Superior temporal gyrus (tissue), 1 donor: ENCODE results near the gene SRPX2.

Experiments used
- DNase-seq: peaks from one replicate; pipeline ENCODE4 v3.0.0-alpha.2; 2016; ENCODE audit errors: extremely low spot score

SRPX2 gene

DNA sequence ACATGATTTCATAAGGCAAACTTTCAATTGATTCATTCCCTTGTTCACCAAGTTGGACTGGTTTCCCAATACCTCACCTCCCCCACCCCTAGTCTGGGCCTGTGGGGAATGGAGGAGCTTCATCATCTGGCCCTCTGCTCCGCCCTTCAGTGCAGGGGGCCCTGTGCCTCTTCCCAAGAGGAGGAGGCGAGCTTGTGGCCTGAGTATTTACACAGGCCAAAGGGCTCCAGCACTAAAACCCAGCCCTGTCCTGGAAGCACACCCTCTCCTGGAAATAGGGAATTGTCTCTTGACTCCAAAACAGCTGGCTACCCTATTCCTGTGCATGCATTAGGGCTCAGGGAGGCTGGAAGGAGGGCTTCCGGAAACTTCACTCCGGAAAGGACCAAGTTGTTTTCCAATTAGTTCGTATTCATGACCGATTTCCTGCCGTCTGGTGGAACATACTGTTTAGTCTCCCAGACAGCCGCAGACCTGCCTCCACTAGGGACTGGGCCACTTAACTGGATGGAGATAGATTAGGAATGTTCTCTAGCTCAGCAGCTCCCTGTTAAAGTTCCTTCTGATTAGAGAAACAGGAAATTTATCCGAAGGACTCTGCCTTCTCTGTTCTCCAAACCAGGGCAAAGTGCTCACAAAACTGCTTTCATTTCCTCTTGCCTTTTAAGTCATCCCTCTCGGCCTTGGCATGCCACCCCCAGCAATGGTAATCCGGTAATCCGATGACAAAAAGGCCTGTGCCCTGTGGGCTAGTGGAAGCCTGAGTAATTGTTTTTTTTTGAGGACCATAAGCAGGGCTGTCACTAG, 5.8 kb downstream of the SRPX2 start:
- DNase-seq = no peak

DNA sequence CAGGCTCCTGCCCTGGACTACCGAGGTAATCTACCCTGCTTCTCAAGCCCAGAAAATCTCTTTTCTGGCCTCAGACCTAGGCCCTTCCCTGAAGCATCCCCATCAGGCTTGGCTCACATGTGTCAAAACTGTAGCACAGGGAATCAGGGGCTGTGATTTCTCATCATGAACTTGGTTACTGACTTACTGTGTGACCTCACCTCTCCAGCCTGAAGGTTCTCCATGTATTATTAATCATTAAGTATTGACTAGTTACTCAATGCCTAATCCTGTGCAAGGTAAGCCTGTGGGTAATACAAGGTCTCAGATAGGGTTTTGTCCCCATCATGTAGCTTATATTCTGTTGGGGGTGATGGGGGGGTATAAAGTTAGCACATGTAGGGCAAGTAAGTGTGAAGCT, 6.8 kb downstream of the SRPX2 start:
- DNase-seq = no peak

DNA sequence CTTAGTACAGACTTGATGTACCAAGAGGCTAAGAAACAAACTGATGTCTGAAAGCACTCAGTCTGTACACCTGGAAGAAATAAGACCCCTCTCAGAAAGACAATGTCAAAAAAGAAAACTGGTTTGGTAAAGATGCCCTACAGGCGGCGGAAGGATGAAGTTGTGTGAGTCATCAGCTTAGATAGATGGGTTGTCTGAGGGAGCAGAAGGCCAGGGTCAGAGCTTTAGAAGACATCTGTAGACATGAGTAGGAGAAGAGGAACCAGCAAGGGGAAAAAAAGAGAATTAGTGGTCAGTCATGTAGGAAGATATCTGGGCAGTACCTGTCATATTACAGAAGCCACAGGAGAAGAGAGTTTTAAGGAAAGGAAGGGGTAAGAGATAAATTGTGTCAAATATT, 8.3 kb downstream of the SRPX2 start:
- DNase-seq = no peak

GRCh38 chrX:100654261-100654660, 10.3 kb downstream of the SRPX2 start:
- DNase-seq = no peak

GRCh38 chrX:100658941-100659381, 15.0 kb downstream of the SRPX2 start:
- no peak for DNase-seq

DNA sequence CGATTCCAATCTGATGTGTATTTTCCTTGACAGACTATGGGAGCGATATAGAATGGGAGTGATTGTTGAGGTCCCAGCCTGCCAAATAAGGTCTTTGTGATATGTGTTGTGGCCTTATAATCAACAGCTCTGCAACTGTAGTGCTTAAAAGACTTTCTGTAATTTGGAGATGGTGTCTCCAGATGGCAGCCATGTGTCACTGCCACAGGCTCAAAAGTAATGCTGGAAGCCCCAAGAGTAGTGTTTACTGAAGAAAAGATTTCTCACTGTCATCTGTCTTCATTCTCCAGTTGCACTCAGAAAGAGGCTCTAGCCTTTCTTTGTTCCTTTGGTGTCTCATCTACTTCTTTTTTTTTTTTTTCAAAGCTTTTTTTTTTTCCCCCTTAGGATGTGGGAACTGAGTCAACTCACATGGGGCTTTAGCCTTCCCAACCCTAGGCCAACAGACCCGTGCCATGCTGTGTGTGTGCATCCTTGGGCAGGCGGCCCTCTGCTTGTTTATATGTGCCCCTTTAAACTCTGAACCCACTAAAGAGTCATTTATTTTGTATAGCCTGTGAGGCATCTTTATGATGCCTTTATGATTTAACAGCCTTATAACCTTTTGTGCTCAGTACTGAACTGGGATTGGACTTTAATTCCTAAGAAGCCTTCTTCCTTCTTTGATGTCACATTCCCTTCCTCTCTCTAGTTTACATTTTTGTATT, 15.6 kb downstream of the SRPX2 start:
- DNase-seq = no peak

GRCh38 chrX:100662170-100662569, 18.2 kb downstream of the SRPX2 start:
- no peak for DNase-seq

DNA sequence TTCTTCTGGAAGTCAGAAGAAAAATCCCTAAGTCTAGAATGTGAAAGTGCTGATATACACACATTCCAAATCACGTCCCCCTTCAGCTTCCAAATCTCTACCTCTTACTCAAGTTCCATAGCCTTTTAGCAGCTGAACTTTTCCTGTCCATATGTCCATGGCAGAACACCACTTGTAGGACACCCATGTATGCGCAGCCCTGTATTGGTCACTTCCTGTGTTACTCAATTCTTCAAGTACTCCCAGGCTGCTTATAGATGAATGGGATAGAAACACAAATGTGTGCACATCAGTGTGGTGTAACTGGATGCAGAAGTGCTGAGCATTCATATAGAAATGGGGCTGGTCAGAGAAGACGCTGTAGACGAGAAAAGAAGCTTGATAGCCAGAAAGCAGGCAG, 18.8 kb downstream of the SRPX2 start:
- DNase-seq = no peak

GRCh38 chrX:100663642-100664041, 19.6 kb downstream of the SRPX2 start:
- DNase-seq = no peak

DNA sequence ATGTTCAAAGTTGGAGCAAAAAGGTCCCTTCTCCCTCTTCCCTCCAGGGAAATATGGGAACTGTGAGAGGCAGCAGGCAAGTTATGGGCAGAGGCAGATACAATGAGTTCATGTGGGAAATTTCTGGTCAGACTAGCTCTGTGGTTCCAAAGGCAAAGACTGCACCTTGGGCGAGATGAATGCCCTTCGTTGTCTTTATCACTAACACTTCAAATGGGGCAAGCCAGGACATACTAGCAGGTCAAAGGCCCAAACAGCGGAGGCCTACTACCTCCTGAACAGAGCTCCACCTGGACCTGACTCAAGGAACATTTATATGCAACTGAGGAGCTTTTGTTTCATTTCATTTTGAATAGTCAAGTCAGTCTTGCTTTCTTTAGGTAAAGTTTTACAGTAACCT, 29.0 kb downstream of the SRPX2 start:
- no peak for DNase-seq

DNA sequence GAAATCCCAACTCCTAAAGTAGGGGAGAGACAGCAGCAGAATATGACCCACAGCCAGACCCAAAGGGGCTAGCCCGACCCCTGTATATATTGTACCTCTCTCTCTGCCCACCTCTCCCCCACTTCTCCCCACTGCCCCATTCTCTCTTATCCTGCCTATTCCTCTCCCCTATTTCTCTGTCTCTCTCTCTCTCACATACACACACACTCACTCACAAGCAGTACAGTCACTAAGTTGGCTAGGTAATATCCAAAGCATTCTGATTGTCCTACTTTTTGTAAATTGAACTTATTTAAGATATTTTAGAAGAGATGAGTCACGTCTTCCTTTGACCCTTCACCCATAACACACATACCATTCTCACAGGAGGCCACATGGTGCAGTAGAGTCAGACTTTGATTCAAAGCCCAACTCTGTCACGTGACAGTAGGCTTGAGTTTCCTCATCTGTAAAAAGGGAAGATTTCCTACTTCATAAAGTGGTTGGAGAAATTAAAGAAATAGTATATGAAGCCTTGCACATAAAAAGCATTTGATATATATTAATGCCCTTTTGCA, 29.5 kb downstream of the SRPX2 start:
- no peak for DNase-seq

GRCh38 chrX:100674705-100675104, 30.7 kb downstream of the SRPX2 start:
- no peak for DNase-seq

DNA sequence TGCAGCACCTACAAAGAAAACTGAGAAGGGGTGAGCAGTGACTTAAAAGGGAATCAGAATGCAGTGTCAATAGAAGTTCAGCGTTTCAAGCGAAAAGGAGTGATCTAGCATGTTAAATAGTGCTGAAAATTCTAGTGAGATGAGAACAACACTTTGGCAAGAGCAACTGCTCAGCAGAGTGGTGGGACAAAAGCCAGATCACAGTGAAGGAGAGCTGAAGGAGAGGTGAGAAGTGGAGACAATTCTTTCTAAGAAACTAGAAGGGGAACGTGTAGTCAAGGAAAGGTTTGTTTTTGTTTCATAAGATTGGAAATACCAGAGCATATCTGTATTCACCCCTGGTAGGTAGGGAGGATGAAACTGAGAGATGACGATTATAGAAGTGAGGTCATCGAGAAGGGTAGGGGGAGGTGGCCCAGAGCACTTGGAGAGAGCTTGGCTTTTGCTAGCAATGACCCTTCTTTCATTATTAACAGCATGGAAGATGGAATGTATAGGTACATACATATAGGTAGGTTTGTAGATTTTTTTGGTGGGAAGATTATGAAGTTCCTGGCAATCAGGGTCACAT, 33.7 kb downstream of the SRPX2 start:
- DNase-seq = no peak

GRCh38 chrX:100680756-100681155, 36.8 kb downstream of the SRPX2 start:
- DNase-seq = no peak

DNA sequence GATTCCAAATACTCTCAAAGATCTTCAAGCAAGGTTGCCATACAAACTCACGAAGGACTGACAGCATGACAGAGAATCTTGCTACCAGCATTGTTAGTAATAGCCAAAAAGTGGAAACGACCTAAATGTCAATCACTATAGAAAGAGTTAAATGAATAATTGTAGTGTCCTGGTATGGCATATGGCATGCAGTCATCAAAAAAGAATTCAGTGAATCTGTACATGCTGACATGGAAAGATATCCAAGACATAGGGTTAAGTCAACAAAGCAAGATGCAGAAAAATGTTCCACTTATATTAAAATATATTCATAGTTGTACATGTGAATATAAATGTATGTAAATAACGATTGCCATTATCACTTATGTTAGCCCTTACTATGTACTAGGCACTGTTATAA, 37.6 kb downstream of the SRPX2 start:
- DNase-seq = no peak

DNA sequence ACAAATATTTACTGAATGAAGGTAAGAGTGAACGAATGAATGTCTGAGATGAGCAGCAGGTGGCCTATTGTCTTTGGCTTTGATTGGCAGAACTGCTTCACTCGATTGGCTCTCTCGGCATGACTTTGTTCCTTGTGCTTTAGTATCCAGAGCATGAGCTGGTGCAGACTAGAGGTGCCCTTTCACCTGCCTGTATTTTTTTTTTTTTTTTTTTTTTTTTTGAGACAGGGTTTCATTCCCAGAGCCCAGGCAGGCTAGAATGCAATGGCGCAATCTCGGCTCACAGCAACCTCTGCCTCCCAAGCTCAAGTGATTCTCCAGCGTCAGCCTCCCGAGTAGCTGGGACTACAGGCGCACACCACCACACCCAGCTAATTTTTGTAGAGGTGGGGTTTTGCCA, 38.9 kb downstream of the SRPX2 start:
- DNase-seq = no peak

DNA sequence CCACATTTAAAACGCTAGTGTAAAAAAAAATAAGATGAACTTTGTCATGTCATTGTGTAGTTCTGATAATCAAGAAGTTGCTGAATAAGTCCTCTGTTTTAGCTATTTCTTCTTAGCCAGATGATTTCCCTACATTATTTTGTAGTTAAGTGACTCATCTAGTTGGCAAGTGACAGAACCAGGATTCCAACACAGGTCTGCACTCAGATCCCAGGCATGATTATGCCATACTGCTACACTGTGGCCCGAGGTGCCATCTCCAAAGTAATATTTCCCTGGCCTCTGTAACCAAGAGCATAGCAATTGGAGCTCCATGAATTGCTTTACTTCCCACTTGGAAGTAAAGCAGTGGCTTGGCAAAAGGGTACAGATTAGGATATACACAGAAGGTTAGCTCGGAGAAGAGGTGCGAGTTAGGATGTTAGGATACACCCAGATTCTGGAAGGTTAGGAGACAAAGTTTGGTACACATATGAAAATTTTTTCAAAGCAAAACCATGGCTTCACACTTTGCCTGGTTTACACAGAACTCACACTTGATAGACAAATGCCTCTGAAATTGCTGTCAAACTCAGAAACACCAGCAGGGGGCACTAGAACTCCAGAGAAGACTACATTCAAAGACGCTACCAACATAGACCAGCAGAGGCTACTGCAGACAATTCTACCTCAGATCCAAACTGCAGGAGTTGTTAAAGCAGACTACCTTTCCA, 41.4 kb downstream of the SRPX2 start:
- peak; percentile 87 for DNase-seq

DNA sequence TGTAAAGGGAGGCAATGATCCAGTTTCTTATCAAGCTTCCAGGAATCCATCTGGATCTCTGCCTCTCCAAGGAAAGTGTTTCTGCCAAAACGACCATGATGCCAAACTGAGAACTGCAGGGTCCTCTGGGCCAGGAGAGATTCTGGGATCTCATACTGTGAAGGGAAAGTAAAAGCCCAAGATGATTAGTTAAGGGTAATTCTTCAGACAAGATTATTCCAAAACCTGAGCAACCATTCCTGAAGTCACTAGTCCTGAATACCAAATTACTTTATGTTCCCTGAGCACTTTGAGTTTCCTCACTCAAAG, 42.0 kb downstream of the SRPX2 start:
- no peak for DNase-seq

- no peak for DNase-seq
These were observed 43.1 kb downstream of the SRPX2 start for GRCh38 chrX:100687128-100687527.

DNA sequence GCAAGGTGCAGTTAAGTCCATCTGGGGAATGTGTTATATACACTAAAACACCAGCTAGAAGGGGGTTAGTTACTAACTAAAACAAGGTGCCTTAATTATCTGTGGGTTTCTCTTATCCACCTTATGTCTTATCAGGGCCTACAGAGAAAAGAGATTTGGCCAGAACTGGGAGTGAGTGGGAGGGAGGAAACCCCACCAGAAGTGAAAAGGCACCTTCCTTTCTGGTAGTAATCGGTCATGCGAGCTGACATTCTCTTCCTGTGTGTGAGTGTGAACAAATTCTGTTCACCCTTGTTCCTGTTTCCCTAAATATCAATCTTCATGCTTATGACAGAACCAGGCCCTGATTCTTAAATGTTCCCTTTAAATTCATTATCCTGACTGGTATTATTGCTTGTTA, 43.5 kb downstream of the SRPX2 start:
- no peak for DNase-seq

GRCh38 chrX:100695302-100695701, 51.3 kb downstream of the SRPX2 start:
- no peak for DNase-seq

DNA sequence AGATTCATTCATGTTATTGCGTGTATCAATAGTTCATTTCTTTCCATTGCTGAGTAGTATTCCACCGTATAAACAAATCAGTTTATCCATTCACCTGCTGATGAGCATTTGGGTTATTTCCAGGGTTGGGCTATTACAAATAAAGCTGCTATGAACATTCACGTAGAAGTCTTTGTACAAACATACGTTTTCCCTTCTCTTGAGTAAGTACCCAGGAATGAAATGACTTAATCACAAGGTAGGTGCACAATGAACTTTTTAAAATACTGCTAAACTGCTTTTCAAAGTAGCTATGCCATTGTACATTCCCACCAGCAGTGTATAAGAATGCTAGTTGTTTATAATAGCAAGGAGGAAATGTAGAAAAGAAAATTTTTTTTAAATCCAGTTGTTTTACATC, 52.0 kb downstream of the SRPX2 start:
- DNase-seq = no peak
